ENCODE data around the gene GCNT4. TPM values are rescaled to one million over a fixed set of nuclear protein-coding genes. Genes with fewer than 3 reads are reported as not detected.

Gene GCNT4
- total RNA-seq, 1 experiment from 2014 or later = 0.63 TPM

GRCh38 chr5:75053304-75054133 lies 1.2 kb upstream of the GCNT4 start:
- no peak overlapping the region for H3T11ph ChIP-seq (ENCODE audit: low read length)
- no peaks in the 10 kb centered on the region; the same call in 1 of the 2 replicates for H3K27me3 ChIP-seq (ENCODE audit: insufficient read depth, low read length)
- no peaks in the 10 kb centered on the region for H3K79me1 ChIP-seq (ENCODE audit: insufficient read depth, low read depth, low read length, poor library complexity, severe bottlenecking)
- peak; percentile 55 for DNase-seq
- no peak overlapping the region for H3K23ac ChIP-seq (ENCODE audit: insufficient read length, low read depth, low read length)
- no peak overlapping the region for H3K56ac ChIP-seq (ENCODE audit: insufficient read length, low read depth, low read length)
- H3K14ac ChIP-seq (ENCODE audit: insufficient read depth, low read length) = peak overlapping the region; percentile 86
- H2AFZ ChIP-seq (ENCODE audit: low read length) = no peak overlapping the region
- 0 out of 3 replicates have a peak, but pooled peaks have one; percentile 18 for TF ChIP-seq CTCF (conservative IDR thresholded peaks at IDR 0.05)
- H3K23me2 ChIP-seq (ENCODE audit: insufficient read length, low read depth, low read length, poor library complexity, severe bottlenecking) = peaks cover 13% of the 10 kb centered on the region
- no peak overlapping the region for H2BK5ac ChIP-seq (ENCODE audit: insufficient read length, low read length)
- H2BK120ac ChIP-seq (ENCODE audit: low read depth, low read length, poor library complexity, severe bottlenecking) = no peak overlapping the region
- peak overlapping the region; percentile 90 for H3K9ac ChIP-seq (ENCODE audit: extremely low read depth, insufficient read length, low read length)
- no peak overlapping the region for H2AK5ac ChIP-seq (ENCODE audit: insufficient read length, low read length)
- H2BK12ac ChIP-seq (ENCODE audit: insufficient read length, low read depth, low read length) = peak overlapping the region; percentile 80
- peaks cover 37% of the 10 kb centered on the region for H3K27me3 Mint-ChIP-seq (ENCODE audit: low read depth)
- H3K4me1 Mint-ChIP-seq = peaks cover 52 to 54% of the 10 kb centered on the region in 2 experiments
- H2BK15ac ChIP-seq (ENCODE audit: low read depth, low read length) = no peak overlapping the region
- no peak overlapping the region for H4K5ac ChIP-seq (ENCODE audit: insufficient read length, low read depth, low read length)
- no peaks in the 10 kb centered on the region for H3K9me3 ChIP-seq (ENCODE audit: control insufficient read depth, low read depth, low read length)
- H3K4me2 ChIP-seq (ENCODE audit: insufficient read depth, insufficient read length, low read length) = peak overlapping the region; percentile 76
- peaks cover 29% of the 10 kb centered on the region; the same call in 1 of the 2 replicates for H3K79me2 ChIP-seq (ENCODE audit: insufficient read depth, low read length)
- H3K4me3 Mint-ChIP-seq = peak overlapping the region; percentile 74 to 85
- no peak overlapping the region for H2BK20ac ChIP-seq (ENCODE audit: low read depth, low read length, poor library complexity, severe bottlenecking)
- peak overlapping the region; percentile 21 for H3K18ac ChIP-seq (ENCODE audit: insufficient read length, low read depth, low read length)
- H3K36me3 Mint-ChIP-seq (ENCODE audit: insufficient read depth in 1 of 3, low read depth in 3 of 3) = peaks cover 0 to 4% (median 0%) of the 10 kb centered on the region in 3 experiments; a peak in 1 of 7 replicates
- no peak overlapping the region for H4K8ac ChIP-seq (replicated peaks; ENCODE audit: insufficient read length, low read depth, low read length)
- WGBS (ENCODE audit: extremely low coverage, insufficient read length, low lambda C conversion rate) = no CpG with 5 or more reads among the region's 95 CpGs
- H4K91ac ChIP-seq (ENCODE audit: insufficient read length, low read depth, low read length) = no peak overlapping the region
- no peaks in the 10 kb centered on the region for H4K20me1 ChIP-seq (ENCODE audit: control insufficient read depth, insufficient read depth, insufficient read length)
- no peak overlapping the region for H3K4ac ChIP-seq (ENCODE audit: low read depth, low read length)
- H3K27ac Mint-ChIP-seq = peak overlapping the region in 1 of 3 experiments; percentile 12; a peak in 1 of 7 replicates
- peak overlapping the region; percentile 9 for H3K27ac ChIP-seq (ENCODE audit: insufficient read length, low read depth, low read length)
- H3K9me3 Mint-ChIP-seq = no peaks in the 10 kb centered on the region; a peak in 2 of 5 replicates
- H3K4me1 ChIP-seq (ENCODE audit: insufficient read depth, low read length) = peaks cover 28% of the 10 kb centered on the region
